Choroid plexus epithelial cell (primary cell): Measurements from ENCODE around the gene HEPACAM2.
A peak's percentile ranks its signal among the peaks of the same experiment; 100 is the strongest.

Experiments
- DNase-seq: peaks from one replicate; pipeline ENCODE4 v3.0.0-alpha.2; 2010; ENCODE audit warnings: low read depth
- H3K4me3 ChIP-seq: 2 replicates; pipeline ENCODE4 v1.5.1; 2011; ENCODE audit warnings: low read depth, mild to moderate bottlenecking, control low read depth, low read length, moderate library complexity
- CTCF ChIP-seq: conservative IDR thresholded peaks from 2 replicates; pipeline ENCODE4 v1.5.1; 2011; ENCODE audit warnings: low read depth, mild to moderate bottlenecking, control low read depth, inconsistent platforms, low read length, moderate library complexity

HEPACAM2 gene

DNA sequence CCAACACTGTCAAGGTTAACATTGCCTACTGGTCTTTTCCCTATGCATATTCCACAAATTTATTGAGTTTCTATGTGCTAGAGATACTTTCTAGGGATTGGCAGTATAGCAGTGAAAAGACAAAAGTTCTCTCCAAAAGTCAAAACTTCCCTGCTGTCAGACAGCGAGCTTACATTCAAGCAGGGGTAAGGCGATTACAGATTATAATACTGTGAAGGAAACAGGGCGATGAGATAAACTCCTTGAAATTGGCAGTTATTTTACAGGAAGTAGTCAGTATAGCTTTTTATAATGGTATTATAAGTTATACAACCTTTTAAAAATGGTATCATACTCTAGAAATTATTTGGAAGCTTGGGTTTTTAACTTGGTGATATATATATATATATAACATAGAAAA is 15.8 kb upstream of the HEPACAM2 start:
- DNase-seq = no peak
- no peak for TF ChIP-seq CTCF
- H3K4me3 ChIP-seq = no peak overlapping the region

DNA sequence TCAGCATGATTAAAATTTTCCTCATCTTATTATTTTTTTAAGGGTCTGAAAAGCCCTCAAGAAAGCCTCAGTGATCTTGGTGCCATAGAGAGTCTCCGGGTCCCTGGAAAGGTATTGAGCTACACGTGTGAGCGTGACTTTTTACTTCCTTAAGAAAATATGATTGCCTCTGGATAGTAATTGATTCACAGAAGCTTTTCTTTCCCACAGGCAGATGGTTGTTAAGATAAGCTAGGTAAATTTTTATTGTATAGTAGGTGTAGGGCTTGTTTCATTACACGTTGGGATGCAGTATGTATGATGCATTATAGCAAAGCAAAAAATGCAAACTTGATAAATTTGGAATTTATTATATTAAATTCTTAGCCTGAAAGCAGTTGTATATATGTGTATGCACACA is 13.6 kb upstream of the HEPACAM2 start:
- no peak for TF ChIP-seq CTCF
- no peak overlapping the region for H3K4me3 ChIP-seq
- DNase-seq = no peak

GRCh38 chr7:93238748-93239147 is 12.5 kb upstream of the HEPACAM2 start:
- DNase-seq = no peak
- no peak for TF ChIP-seq CTCF
- no peak overlapping the region for H3K4me3 ChIP-seq

DNA sequence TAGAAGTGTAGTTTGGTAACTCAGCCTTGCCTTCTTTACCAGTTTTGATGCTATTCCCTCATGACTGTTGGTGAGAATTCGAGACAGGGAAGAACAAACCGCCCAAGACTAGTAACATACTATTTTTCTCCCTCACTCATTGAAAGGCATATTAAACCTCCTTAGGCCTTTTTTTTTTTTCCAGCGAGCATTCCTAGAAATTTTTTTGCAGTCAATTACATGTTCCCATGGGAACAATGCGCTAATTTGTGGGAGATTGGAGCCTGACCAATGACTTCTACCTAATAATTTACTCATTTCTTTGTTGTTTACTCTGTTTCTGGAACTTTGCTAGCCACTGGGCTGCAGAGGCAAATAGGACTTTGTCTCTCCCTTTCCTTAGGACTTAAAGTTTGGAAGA is 11.9 kb upstream of the HEPACAM2 start:
- no peak for TF ChIP-seq CTCF
- no peak overlapping the region for H3K4me3 ChIP-seq
- no peak for DNase-seq

- no peak overlapping the region for H3K4me3 ChIP-seq
- no peak for TF ChIP-seq CTCF
- DNase-seq = no peak
Observed at GRCh38 chr7:93235541-93235940, 9.3 kb upstream of the HEPACAM2 start.

GRCh38 chr7:93232673-93233018 is 6.4 kb upstream of the HEPACAM2 start:
- DNase-seq = no peak
- no peak for TF ChIP-seq CTCF
- peak overlapping the region; percentile 93 for H3K4me3 ChIP-seq

DNA sequence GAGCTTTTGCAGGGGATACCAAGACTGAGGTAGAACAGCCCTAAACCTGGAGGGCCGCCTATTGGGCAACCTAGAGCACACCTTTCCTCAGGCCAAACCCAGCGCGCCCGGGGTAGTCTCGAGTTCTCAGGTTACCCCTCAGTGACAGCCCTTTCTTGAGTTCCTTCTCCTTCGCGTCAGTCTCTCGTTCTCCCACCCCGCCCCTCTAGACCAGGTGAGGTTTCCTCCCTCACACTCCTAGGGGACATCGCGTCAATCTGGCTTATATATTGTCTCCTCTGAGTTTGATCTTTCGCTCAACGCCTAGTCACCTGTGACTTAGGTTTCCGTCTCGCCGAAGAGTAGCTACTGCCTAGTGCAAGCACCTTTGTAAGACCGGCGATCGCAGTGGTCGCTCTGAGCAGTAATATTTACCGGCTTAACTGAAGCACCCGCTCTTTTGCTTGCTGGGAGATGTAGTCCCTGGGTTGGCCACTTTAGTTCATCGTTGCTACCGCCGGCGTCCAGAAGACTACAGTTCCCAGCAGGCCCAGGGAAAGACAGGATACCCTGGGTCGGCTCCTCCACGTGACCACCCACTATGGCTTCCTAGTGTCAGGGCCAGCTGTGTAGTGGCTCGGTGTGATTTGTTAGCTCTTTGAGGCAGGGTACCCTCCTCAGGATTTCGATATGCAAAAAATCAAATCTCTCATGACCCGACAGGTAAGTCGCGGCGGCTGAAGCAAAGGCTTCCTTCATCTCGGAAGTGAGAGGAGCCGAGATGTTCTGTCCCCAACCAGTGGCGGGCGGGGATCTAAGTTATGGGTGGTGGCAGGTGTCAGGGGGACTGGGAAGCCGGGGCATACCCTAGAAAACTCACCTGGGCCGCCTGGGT is 5.8 kb upstream of the HEPACAM2 start, which contains the start of gene VPS50:
TSS of gene VPS50 (plus strand) at position 568 of the 874 bp plus-strand sequence. CDS start at position 670, 102 bp downstream.
- peak within 1 kb of the TSS; percentile 93 for H3K4me3 ChIP-seq
- TF ChIP-seq CTCF = peak; percentile 2

More for the DNA sequence above, 5.8 kb upstream of the HEPACAM2 start, which contains the start of gene VPS50:
- DNase-seq = peak; percentile 98
